RPMI8226 (cell line): ENCODE measurements around the gene APOBEC3B.
"Not testable (repeated sequence)": the region's sequence is repeated elsewhere in the genome, so short reads cannot be mapped to it uniquely, and the experiment has no call there.

Experiments
- DNase-seq: peaks from one replicate; pipeline ENCODE4 v3.0.0-alpha.2; 2015

APOBEC3B gene

GRCh38 chr22:39003165-39003638, 21.1 kb downstream of the APOBEC3B start:
- DNase-seq, result peak; percentile 96

- no peak for DNase-seq
Observed at GRCh38 chr22:39007177-39007576, 25.0 kb downstream of the APOBEC3B start.

DNA sequence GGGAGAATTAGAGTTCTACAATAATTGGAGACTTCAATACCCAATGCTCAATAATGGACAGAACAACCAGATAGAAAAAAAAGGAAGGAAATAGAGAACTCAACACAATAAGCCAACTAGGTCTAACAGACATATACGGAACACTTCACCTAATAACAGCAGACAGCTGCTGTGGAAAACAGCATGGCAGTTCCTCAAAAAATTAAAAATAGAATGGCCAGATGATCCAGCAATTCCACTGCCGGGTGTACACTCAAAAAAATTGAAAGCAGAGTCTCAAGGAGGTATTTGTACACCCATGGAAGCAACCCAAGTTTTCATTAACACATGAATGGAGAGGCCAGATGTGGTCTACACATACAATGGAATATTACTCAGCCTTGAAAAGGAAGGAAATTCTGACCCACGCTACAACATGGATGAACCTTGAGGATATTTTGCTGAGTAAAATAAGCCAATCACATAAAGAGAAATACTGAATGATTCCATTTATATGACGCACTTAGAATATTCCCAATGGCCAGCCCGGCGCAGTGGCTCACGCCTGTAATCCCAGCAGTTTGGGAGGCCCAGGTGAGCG, 26.2 kb downstream of the APOBEC3B start:
- DNase-seq, result not testable (repeated sequence)

DNA sequence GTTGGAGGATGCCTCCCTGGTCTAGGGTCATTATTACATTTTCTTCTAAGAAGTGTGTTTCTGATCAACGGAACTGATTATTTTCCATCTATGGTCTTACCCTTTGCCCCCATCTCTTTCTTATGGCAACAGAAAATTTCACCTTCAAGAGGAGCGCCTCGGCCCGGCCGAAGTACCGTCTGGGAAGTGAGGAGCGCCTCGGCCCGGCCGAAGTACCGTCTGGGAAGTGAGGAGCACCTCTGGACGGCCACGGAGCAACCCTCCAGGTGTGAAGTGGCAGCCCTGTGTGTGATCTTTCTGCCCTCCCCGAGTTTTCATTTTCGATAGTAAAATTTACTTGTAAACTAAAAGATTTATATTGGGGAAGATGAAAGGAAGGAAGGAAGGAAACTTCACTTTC, 28.8 kb downstream of the APOBEC3B start:
- no peak for DNase-seq

- DNase-seq, result no peak
Observed at GRCh38 chr22:39012533-39013511, 30.7 kb downstream of the APOBEC3B start.

- not testable (repeated sequence) for DNase-seq
Observed at GRCh38 chr22:39013561-39013941, 31.4 kb downstream of the APOBEC3B start.

DNA sequence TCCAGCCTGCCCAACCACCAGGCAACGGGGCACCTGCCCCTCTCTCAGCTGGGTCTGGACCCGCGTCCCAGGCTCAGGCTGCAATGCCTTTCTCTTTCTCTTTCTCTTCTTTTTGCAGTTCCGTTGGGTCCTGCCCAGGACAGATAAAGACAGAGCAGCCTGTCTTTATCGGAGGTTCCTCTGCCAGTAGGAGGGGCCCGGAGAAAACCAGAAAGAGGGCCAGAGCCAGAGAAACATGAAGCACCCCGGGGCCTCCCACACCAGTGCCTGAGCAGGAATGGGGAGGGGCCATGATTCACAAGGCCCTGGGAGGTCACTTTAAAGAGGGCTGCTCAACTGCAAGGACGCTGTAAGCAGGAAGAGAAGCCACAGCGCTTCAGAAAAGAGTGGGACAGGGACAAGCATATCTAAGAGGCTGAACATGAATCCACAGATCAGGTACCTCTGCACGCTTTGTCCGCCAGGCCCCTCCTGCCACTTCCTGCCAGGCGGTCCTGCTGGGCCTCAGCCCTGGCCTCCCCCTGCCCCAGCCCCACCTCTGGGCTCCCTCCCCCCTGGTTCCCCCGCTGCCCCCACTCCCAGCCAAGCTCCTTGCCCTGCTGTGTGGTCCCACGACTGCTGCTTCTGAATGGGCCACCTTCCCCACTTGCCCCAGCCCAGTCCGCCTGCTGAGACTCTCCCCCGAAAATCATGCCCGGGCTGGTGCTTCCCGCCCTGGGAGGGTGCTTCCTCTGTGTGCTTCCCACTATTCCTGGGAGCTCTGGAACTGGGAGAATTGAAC, 32.0 kb downstream of the APOBEC3B start, which contains the start of gene APOBEC3C:
TSS of gene APOBEC3C (plus strand) at position 316 of the 781 bp plus-strand sequence. CDS start at position 422, 106 bp downstream.
- peak; percentile 88 for DNase-seq

DNA sequence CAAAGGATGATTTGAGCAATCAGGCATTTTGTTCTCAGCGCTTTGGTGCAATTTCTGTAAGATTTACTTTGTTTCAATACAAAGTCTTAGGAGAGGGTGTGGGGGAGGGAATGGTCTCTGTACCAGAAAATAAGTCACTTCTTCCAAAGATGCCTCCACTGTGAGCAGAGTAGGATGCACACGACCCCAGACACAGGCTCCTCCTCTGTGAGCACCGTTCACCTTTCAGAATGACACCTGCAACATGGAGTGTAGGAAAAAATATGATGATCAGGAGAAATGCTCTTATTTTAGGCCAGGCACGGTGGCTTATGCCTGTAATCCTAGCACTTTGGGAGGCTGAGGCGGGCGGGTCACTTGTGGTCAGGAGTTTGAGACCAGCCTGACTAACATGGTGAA, 32.6 kb downstream of the APOBEC3B start:
- peak; percentile 51 for DNase-seq

DNA sequence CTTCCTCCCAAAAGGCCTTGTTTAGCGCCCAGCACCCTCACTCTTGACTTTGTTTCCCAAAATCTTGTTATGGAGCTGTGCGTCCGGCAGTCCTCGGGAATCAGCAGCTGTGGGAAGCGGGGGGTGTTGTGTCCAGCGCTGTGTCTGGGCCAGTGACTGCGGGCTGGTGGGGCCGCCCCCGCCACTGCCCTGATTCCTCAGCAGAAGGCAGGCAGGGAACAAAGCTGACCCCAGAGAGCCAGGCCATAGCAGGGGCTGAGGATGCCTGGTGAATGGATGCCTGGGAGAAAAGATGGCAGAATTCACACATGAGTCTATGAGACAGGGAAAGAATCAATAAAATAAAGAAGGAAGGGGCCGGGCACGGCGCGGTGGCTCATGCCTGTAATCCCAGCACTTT, 34.4 kb downstream of the APOBEC3B start:
- DNase-seq, result no peak

DNA sequence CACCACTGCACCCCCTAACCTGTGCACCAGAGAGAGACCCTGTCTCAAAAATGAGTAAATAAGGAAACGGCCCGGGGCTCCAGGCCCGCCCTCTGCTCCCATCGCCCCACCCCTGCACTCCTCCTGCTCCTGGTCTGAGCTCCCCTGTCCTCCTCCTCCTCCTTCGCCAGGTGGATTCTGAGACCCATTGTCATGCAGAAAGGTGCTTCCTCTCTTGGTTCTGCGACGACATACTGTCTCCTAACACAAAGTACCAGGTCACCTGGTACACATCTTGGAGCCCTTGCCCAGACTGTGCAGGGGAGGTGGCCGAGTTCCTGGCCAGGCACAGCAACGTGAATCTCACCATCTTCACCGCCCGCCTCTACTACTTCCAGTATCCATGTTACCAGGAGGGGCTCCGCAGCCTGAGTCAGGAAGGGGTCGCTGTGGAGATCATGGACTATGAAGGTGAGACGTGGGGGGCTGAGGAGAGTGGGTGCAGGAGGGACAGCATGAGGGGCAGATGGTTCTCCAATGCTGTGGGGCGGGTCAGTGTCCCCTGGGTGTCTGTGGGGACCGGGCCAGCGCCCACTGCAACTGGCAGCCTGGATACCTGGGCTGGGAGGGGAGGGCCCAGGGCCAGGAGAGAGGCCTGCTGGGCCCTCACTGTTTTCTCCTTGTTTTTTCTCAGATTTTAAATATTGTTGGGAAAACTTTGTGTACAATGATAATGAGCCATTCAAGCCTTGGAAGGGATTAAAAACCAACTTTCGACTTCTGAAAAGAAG, 35.6 kb downstream of the APOBEC3B start:
- no peak for DNase-seq

DNA sequence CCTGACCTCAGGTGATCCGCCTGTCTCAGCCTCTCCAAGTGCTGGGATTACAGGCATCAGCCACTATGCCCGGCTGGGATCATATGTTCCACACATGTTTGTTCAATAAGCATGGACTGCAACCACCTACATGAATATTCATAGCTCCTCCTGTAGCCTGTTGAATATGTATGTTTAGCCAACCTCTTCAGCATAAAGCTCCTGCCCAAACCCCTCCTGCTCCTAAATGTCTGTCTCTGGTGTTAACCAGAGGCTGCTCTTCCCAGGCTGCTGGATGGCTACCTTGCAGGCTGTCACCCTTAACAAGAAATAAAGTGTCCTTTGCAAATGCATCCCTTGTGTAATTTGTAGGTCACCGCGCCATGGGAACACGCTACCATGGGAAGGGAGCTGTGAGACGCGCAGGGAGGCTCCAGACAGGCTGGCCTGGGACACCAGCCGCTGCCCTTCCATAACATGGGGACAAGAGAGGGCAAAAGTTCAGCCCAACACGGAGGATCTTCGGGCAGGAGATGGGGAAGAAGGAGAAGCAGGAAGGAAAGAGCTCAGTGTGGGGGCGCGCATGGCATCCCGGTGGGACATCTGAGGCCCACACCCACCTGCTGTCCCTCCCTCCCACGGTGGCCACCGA, 38.0 kb downstream of the APOBEC3B start:
- not testable (repeated sequence) for DNase-seq

GRCh38 chr22:39021552-39022250, 39.6 kb downstream of the APOBEC3B start:
- no peak for DNase-seq

DNA sequence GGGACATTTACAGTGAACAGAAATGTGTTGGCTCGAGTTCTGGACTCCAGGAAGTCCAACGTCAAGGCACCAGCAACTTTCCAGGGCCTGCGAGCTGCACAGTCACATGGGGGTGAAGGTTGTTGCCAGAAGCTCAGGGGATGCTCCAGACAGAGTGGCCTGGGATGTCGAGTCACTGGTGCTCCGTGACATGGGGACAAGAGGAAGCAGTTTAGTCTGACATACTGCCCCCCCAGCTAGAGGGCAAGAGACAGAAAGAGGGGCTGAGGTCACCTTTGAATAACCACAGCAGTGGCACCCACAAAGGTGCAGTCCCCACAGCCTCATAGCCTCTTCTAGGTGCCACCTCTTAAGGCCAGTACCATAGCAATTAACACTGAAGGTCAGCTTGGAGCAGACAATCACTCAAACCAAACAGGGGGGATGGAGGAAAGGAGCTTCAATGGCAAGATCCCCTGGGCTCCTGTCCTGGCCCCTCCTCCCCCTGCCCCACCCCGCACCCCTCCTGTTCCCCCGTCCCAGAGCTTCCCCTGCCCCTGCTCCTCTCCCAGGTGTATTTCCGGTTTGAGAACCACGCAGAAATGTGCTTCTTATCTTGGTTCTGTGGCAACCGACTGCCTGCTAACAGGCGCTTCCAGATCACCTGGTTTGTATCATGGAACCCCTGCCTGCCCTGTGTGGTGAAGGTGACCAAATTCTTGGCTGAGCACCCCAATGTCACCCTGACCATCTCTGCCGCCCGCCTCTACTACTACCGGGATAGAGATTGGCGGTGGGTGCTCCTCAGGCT, 42.6 kb downstream of the APOBEC3B start:
- DNase-seq, result peak; percentile 55

DNA sequence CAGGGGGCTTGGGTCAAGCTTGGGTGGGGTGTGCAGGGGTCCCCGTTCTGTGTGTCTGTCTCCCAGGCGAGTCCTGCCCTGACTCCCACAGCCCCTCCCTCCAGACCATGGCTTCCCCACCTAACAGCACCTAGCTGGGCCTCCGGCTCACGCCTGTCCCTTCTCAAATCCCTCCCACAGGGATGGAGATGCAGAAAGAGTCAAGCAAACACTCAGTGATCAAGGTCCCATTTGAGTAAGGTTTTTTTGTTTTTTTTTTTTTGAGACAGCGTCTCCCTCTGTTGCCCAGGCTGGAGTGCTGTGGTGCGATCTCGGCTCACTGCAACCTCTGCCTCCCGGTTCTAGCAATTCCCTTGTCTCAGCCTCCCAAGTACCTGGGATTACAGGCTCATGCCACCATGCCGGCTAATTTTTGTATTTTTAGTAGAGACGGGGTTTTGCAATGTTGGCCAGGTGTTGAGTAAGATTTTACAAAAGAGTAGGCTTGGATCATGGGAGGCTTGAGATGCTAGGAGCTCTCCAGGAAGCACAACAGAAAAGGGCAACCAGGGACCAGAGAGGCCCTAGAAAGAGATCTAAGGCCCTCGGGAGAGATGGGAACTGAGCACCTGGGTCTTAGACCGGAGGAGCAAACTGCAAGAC, 44.5 kb downstream of the APOBEC3B start:
- DNase-seq, result no peak

DNA sequence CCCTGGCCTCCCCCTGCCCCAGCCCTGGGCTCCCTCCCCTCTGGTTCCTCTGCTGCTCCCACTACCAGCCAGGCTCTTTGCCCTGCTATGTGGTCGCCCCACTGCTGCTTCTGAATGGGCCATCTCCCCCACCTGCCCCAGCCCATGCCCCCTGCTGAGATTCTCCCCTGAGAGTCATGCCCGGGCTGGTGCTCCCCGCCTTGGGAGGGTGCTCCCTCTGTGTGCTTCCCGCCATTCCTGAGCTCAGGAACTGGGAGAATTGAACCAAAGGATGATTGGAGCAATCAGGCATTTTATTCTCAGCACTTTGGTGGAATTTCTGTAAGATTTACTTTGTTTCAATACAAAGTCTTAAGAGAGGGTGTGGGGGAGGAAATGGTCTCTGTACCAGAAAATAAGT, 45.6 kb downstream of the APOBEC3B start:
- no peak for DNase-seq

DNA sequence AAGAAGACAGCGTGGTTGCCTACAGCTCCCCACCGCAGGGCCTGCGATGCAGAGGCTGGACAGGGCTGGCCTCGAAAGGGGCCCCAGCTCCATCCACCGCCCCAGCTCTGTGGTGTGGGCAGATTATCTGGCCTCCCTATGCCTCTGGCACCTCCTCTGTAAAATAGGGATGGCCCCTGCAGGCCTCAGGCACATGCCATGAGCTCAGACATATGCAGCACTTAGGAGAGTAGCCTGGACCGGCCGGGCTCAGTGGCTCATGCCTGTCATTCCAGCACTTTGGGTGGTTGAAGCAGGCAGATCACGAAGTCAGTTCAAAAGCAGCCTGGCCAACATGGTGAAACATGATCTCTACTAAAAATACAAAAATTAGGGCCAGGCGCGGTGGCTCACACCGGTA, 46.1 kb downstream of the APOBEC3B start:
- no peak for DNase-seq

DNA sequence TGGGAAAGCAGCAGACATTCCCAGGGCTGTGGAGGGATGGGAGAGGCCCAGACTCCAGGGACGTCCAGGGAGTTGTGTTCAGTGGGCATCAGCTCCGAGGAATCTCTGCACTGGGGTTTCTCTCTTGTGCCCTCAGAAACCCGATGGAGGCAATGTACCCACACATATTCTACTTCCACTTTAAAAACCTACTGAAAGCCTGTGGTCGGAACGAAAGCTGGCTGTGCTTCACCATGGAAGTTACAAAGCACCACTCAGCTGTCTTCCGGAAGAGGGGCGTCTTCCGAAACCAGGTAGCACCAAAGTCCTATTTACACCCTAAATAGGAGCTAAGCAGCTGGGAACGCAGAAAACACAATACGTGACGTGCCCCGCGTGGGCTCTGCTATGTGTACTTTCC, 47.1 kb downstream of the APOBEC3B start:
- no peak for DNase-seq

GRCh38 chr22:39030705-39031104, 48.6 kb downstream of the APOBEC3B start:
- DNase-seq, result no peak

GRCh38 chr22:39031434-39032295, 49.5 kb downstream of the APOBEC3B start:
- DNase-seq, result not testable (repeated sequence)
